ENCODE results near the gene AIG1. TPM values are rescaled to one million over a fixed set of nuclear protein-coding genes. Genes with fewer than 3 reads are reported as not detected.
"Not testable (repeated sequence)": the region's sequence is repeated elsewhere in the genome, so short reads cannot be mapped to it uniquely, and the experiment has no call there.

AIG1 gene
- polyA plus RNA-seq, 3 donors = 96.3 to 119 (median 108) TPM

DNA sequence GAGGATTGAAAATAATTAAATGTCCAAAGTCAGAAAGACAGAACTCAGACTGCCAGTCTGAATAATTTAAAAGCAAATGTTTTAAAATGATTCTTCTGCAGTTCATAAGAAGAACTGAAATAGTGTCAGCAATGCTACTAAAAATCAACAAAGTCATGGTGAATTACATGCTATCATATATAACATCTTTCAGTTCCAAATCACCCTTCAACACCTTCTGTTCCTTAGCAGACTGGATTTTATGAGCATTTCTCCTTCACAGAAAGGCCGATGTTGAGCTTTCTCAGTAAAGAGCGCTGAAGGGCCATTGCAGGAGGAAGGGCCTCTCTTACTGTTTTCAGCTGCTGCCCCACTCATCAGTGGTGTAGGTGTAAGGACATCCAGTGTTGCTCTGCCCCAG, 63.3 kb downstream of the AIG1 start:
- no peak for DNase-seq

DNA sequence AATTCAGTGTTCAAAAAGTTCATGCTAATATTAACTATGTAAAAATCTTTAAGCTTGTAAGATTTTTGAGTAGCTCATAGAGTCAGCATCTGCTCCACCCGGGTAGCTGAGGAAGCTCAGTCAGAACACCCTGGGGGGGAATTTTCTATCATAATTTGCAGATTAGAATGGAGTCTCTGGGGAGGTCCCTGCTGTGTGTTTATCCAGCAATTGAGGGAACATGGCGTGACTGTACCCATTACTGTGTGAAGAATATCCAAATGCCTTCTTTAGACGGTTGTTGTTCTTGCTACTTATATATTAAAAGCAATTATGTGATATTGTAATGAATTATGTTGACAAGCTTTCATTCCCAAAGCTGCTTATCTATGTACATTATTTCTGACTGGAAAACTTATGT, 64.8 kb downstream of the AIG1 start:
- DNase-seq = no peak

DNA sequence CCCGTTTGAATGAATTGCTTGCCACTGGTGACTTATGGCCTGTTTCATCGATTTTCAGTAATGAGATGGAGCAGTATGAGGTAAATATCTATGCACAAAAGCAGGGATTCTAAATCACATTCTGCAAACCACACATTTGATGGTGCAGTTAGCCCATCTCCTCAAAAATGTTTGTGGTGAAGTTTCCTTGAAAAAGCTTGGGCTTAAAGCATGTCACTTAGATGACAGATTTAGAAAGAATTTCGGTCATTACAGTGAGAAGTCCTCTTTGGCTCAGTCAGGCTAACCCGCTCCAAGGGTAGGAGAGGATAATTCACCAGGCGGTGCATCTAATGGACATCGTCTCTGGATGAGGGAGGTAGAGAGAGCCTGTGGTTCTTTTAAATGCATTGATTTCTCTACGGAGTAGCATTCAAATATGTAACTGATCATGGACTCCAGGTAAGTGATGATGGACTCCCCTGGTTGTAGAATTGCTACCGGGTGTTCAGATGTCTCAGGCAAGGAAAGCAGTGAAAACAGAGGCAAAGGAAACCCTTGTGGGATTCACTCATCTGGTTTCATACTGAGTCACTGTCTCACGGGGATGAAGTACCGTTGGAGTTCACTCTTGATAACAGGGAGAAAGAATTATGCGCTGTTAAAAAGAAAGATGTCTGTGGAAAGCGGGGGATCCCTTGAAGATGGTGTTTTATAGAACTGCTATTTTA, 65.3 kb downstream of the AIG1 start:
- DNase-seq = no peak

DNA sequence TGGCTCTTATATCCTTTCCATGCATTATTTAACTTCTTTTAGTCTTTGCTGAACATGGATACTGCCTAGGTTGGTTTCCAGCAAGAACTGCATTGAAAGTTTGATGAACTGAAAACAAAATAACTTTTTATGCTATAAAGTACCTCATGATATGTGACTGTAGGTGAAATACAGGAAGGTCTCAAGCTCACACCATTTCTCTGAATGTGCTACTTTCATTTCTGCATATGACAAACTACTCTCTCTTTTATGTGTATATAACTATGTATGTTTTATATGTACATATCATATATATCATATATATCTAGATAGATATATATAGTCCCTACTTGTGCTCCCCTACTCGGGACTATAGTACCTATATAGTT, 65.9 kb downstream of the AIG1 start:
- no peak for DNase-seq

DNA sequence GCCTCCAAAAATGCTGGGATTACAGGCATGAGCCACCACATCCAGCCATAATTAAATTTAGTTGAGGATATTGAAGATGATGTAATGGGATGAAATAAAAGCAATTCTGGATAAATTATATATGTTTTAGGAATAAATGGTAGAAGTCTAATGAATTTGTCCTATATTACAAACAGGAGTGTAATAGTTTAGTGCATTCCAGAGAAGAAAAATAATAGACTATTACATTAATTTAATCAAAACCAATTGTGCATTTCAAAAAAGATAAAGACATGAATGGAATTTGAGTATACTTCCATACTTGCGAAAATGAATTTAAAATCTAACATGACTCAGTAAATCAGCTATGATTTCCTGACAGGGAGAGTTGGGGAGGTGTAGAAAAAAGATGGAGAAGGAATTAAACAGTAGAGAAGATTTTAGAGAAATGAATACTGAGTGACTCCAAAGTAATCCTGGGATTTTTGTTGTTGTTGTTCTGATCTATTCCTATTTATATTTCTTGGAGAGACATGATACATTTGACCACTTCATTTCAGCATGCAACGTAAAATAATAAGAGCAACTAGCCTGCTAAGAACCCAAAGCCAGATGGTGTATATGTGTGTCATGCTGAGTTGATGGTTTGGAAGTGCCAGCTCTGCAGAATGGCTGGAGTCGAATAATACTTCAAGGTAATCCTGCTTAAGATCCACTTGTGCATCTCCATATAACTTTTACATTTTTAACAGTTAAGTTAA, 67.4 kb downstream of the AIG1 start:
- no peak for DNase-seq

DNA sequence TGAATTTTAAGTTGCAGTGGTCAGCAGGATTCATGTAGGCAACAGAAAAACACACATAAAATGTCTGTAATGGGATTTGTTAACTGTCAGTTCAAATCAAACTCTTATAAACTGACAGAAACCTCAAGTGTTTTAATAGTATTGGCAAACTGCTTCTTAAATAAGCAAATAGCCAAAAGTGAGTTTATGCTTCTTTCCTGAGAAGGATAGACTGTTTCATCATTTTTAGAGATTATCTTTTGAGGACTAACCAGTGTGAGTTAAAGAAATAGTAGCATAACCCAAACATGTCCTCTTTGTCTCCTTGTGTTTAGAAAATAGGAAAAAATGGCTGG, 68.0 kb downstream of the AIG1 start:
- no peak for DNase-seq

DNA sequence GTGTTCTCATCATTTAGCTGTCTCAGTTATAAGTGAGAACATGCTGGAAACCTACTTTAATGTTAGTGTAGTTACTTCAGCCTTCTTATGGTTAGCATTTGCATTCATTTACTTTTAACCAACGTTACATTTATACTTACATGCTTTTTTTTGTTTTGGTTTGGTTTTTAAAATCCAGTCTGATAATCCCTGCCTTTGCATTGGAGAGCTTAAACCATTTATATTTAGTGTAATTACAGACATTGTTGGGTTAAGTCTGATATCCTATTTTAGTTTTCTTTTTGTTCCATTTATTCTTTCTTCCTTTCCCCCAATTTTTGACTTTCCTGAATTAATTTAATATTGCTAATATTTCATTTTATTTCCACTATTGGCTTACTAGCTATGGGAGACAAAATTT, 70.2 kb downstream of the AIG1 start:
- DNase-seq = no peak

DNA sequence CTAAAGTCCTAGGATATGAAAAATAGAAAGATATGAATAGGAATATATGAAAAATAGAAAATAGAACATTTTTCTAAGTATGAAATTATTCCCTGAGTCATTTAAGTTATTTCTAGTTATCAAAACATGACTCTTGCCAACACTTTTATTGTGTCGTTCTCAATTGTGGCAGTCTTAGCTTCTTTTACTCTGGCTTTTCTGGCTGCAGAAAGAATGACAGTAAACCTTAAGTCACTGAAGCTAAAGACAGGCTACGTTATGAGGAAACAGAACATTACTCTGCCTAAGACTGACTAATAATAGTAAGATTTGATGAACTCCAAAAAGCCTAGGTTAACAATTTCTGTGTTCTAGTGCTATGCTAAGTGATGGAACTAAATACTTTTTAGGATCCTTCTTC, 74.6 kb downstream of the AIG1 start:
- no peak for DNase-seq

DNA sequence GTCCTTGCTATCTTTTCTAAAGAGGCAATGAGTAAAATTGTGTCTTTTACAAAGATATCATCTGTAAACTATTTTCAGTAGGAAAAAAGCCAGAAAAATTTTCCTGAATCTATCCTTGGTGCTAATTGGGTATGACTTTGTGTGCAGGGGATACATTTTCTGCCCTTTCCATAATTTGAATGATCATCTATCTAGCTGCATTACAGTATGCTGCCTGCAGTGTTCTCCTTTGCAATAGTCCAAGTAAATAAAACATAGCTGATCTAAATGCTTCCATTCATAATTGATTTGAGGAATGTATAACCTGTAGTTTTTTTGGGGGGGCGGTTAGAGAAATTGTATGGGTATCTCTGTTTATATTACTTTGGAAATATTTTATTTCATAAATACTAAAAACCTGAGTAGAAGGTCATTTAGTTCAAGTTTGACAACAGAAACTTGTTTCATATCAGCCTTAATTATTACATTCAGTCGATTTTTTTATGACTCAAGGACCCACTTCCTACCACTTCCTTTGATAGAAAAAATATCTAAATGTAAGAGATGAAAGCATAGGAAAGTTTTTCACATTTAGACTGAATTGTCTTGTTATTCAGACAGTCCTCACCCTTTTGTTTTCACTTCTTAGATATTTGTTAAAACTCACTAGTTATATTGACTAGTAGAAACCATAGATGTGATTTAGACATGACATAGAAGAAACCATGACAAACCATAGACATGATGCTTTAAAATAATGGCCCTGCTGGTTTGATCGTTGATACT, 75.3 kb downstream of the AIG1 start:
- DNase-seq = no peak

DNA sequence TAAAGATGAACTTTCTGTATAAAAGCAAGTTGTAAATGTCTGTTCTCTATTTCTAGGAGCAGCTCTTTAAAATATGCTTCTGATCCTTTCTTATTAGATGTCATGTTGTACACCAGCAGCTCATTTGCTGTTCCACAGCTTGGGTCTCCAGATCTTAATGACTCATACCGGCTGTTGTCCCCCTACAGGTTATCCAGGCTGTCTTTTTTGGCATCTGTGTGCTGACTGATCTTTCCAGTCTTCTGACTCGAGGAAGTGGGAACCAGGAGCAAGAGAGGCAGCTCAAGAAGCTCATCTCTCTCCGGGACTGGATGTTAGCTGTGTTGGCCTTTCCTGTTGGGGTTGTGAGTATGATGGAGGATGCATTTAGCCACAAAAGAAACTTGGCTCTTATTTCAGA, 76.0 kb downstream of the AIG1 start:
- DNase-seq = no peak

DNA sequence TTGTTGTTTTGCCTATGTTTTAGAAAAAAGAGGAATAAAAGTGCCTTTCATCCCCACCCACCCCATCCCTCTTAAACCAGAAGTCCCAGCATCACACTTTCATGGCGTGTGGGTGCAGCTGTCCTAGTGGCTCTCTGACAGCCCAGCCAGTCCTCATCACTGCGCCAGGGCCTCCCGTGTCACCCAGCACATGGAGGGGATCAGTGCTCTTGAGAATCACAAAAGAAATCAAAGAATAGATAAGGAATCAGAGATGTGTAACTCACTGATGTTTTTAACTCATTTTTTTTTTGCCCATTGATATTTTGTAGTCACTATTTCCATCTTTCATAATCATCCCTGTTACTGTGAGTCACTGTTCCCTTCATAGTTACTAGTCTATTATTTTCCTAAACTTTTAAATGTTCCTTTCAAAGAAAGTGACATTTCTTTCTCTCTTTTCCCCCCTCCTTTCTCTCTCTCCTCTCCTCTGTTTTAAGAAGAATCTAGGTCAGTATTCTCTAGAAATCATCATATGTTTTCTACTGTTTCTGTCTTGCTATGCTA, 78.6 kb downstream of the AIG1 start:
- DNase-seq = no peak

DNA sequence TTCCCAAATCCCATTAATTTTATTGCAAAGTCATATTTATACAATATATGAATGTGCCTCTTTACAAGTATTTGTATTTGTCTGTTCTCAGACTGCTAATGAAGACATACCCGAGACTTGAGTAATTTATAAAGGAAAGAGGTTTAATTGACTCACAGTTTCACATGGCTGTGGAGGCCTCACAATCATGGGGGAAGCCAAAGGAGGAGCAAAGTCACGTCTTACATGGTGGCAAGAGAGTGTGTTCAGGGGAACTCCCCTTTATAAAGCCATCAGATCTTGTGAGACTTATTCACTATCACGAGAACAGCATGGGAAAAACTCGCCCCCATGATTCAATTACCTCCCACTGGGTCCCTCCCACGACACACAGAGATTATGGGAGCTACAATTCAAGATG, 79.2 kb downstream of the AIG1 start:
- DNase-seq = not testable (repeated sequence)

DNA sequence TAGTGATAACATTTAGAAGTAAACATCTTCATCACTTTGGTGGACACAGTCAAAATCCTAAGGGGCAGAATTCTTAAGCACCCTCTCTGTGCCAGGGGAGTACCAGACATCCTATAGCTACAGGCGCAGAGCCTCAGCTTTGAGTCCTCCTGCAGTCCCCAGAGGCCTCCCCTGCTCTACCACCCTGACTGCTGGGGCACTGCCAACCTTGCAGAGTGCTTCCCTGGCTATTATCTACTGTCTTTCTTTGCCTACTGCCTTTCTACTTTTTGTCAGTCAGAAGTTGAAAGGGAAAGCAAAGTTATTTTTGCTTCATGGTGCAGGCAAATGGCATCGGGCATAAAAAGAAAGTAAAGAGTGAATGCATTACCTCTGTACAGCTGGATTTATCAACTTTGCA, 80.1 kb downstream of the AIG1 start:
- no peak for DNase-seq

DNA sequence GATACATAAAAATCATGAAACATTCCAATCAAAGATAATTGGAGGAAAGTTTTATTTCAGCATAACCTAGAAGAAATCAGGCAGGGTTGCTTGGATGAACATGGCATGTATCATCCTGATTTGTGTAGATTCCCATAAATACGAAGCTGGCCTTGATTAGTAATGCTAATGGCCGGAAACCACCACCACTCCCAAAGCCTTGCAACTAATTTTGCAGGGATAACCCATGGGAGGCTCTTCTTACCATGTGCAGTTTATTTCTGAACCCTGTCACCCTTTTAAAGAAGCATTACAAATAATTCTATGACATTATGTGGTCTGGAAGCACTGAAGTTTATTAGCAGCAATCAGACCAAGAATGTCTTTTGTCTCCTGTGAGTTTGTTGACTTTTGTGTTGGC, 80.8 kb downstream of the AIG1 start:
- DNase-seq = no peak

DNA sequence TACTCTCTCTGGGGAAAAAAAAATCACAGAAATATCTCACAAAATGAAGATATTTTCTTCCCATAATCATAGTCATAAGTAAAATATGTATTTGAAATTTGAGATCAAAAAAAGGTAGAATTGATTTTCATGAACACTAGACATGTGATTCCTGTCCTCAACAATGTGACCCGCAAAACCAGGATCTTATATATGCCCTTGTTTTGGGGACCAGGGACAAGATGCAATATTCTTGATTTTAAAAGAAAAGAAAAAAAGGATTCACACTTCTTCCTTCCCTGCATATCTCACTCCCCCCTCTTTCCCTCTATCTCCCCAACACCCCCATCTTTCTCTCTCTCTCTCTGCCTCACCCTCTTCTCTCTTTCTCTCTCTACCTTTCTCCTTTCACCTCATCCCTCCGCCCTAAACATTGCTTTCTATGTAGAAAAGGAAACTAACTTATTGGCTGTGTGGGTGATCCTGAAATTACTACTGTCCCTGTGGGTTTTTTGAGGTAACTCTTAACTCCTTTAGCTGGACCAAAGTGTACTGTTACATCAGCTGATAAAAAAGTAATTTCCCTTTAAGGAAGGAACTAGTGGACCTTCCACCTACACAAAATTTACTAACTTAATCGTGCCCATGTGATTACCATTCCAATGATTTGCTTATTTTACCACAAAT, 85.6 kb downstream of the AIG1 start:
- no peak for DNase-seq

DNA sequence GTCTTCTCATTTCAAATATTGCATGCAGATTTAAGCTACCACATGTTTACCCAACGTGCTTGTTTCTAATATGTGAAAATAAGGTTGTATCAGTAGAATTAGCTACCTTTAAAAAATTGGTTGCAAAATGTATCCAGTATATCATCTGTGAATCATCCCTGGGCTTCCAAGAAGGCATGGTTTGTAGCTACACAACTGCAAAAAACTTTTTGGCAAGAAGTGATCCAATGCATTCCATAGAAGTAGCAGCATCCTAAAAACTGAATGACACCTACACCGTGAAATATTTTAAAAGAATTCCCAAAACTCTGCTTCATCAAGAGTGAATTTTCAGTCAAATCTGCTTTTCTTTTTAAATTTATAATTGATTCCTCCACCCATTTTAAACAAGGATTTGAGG, 89.1 kb downstream of the AIG1 start:
- DNase-seq = no peak

DNA sequence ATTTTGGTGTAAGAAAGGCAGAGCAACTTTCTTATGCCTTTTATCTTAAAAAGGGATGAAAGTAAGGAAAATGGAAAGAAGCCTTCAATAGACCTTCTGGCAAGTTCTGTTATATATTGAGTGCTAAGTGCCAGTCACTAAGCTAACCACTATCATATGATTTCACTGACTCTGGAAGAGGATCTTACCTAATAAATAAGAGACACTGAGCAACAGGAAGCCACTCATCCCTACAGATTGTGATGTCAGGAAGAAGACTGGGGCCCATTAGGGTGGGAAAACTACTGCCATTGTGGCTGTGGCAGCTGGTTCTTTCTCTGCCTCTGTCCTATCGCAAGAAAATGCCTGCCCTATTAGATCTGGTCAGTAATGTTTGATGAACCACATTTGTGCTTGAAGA, 89.6 kb downstream of the AIG1 start:
- no peak for DNase-seq

DNA sequence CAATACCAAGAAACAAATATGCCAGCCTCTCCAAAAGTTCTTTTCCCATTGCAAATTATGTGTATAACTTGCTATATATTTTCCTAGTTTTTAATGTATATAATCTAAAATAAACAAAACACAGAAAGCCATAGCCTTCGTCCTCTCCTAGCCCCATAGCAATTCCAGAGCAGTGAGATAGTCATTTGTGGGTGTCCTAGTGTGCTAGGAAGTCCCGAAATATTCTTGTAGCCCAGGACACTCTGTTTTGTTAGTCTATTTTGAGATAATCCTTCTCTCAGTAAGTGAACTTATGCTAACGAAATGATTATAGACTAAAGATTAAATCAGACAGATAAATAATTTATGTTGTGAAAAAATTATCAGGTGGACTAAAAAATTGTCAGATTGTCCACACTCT, 90.7 kb downstream of the AIG1 start:
- no peak for DNase-seq

DNA sequence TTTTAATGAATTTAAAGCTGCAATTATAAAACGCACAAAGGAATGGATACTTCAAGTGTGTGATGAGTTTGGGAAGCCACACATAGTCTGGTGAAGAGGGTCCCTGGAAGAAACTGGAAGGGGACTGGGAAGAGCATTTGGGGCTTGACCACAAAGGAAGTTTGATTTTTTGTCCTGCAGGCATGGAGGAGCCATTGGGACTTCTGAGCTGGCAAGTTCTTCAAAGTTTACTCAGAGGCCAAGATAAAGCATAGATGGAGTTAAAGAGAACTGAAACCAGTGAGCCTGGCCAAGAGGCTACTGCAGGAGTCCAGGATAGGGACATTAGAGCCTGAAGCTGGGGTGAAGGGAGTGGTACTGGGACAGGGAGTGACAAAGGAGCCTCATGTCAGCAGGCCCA, 95.0 kb downstream of the AIG1 start:
- DNase-seq = no peak

DNA sequence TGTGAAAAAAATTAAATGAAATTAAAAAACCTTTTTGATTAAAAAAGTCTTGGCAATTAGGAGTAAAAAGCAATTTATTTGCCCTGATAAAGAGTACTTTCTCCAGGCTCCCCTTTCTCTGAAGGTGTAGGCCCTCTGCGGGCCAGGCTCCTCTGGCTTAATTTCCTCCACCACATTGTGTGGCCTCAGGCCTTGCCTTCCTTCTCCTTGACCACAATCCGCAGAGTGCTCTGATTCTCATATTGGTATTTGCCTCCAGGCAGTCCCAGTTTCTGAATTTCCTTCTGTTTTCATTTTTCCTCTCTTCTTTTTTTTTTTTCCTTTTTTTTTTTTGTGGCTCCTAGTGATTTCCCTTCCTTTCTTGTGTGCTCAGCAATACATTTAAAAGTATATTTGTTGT, 96.4 kb downstream of the AIG1 start:
- no peak for DNase-seq

DNA sequence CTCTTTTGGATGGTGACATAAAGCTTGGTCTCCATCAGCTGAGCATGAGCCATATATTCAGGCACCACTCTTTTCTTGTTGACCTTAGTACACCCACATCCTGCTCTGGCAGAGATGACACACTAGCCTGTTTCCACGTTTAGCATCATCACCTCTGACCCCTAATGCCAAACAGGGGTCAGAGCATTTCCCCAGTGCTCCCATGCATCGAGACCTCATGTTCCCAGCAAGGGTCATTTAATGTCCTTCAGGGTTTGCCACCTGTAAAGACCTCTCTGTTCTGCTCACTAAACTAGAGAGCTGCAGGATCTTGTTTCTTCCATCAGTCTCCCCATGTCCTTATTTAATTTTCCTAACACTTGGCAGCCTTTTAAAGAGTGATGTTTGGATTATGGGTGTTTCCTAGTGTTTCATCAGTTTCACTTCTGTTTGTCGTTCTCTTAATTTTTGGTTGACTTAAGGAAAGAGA, 97.5 kb downstream of the AIG1 start:
- DNase-seq = no peak

DNA sequence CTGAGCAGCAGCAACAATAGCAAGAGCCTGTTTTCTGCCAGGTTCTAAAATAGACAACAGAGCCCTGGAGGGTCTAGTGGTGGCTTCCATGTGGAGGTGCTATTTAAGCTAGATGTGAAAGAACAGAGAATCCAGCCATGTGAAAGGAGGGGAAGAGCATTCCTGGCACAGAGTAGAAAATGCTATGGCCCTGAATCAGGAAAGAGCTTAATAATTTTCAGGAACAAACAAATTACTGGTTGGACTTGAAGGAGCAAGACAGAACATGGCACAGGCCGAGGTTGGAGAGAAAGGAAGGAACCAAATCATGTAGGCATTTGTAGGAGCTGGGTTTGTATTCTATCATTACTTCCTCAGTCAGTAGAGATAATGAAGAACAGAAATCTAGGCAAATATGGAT, 98.3 kb downstream of the AIG1 start:
- DNase-seq = no peak
